HG03342 (cell line): ENCODE results near the gene PPP2CA.
"Not testable (repeated sequence)": the region's sequence is repeated elsewhere in the genome, so short reads cannot be mapped to it uniquely, and the experiment has no call there.

Experiments used
- ATAC-seq: cut with Tn5 transposase; IDR thresholded peaks from one replicate; pipeline ENCODE4 v1.9.1; 2021; ENCODE audit warnings: mild to moderate bottlenecking, moderate library complexity; ENCODE audit not compliant: unreplicated experiment

PPP2CA gene

GRCh38 chr5:134225780-134226440 is at the start of gene PPP2CA:
PPP2CA (minus strand) TSS chr5:134226073; CDS start chr5:134225861, 212 bp downstream.
- peak; percentile 80 for ATAC-seq

- no peak for ATAC-seq
Observed at GRCh38 chr5:134273642-134274395, 47.9 kb upstream of the PPP2CA start.

GRCh38 chr5:134271059-134271458 is 45.2 kb upstream of the PPP2CA start:
- no peak for ATAC-seq

- ATAC-seq, result no peak
Observed at GRCh38 chr5:134268919-134269318, 43.0 kb upstream of the PPP2CA start.

GRCh38 chr5:134268019-134268601 is 42.2 kb upstream of the PPP2CA start:
- no peak for ATAC-seq

GRCh38 chr5:134267366-134268018 is 41.6 kb upstream of the PPP2CA start:
- ATAC-seq, result no peak

- no peak for ATAC-seq
Observed at GRCh38 chr5:134263801-134264200, 37.9 kb upstream of the PPP2CA start.

- ATAC-seq, result not testable (repeated sequence)
Observed at GRCh38 chr5:134262629-134263028, 36.8 kb upstream of the PPP2CA start.

- no peak for ATAC-seq
Observed at GRCh38 chr5:134258896-134259295, 33.0 kb upstream of the PPP2CA start.

GRCh38 chr5:134257176-134257575 is 31.3 kb upstream of the PPP2CA start:
- no peak for ATAC-seq

DNA sequence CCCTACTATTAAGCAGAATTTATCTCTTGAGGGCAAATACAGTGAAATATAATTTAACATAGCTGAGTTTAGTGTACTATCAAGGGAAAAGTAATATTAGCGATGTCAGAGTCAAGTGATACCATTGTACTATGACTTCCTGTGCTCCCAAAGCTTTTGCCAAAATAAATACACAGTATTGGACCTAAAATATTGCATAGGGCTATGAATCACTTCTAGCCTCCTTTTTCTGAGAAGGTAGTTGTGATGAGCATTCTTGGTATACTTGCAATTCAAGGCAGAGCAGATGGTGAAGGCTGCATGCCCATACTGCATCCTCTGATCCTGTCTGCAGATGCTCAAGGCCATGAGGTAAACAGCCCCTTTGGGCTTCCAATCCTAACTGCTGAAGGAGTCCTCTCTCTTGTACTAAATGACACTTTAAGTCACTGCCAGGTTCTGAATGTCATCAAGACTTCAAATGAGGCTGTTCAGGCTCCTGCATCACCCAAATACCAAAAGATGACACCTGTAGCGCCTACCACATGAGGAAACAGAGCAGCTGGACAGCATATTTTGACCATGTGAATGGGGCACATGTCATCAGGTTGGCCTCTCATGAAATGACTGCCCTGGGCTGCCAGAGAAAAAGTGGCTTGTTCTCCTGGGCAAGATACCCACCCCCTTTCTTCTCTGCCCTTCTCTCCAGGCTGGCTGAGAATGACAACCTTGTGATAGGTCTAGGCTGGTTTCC is 29.7 kb upstream of the PPP2CA start:
- no peak for ATAC-seq

DNA sequence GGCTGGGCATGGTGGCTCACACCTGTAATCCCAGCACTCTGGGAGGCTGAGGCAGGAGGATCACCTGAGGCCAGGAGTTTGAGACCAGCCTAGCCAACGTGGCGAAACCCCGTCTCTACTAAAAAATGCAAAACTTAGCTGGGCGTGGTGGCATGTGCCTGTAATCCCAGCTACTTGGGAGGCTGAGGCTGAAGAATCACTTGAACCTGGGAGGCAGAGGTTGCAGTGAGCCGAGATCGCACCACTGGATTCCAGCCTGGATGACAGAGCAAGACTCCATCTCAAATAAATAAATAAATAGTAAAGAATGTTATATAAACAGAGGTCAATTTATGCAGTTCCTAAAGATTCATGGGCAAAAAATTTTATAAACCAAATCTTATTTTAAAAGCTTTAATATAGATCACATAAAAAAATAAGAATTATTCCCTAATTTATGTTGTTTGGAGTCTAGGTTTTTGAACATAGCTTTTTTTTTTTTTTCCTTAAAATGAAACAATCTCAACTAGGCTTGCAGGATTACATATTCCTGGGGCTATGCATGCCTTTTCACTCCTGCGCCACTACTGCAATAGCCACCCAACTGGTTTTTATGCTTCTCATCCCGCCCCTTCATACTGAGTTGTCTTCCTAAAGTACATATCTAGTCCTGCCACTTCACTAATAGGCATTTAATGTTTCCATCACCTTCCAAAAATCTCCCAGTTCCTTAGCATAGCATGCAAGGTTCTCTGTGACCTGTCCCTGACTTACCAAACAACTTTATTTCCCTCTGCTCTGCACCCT is 27.7 kb upstream of the PPP2CA start:
- not testable (repeated sequence) for ATAC-seq

- ATAC-seq, result no peak
Observed at GRCh38 chr5:134252671-134253070, 26.8 kb upstream of the PPP2CA start.

DNA sequence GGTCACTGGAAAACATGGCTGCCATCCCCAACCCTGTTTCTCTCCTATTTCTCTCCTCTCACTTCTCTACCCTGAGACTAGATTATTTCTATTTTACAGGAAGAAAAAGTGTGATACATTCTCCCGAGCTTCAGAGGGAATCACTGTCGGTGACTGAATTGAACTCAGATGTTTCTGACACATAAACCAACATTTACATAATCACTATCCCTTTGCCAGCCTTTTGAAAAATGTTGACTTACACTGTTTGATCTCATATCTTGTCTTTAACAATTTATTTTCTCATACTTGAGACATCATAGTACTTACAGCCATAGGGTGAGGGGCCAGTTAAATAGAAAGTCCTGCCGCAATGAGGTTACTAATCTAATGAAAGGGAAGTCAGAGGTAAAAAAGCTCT is 25.1 kb upstream of the PPP2CA start:
- ATAC-seq, result no peak

DNA sequence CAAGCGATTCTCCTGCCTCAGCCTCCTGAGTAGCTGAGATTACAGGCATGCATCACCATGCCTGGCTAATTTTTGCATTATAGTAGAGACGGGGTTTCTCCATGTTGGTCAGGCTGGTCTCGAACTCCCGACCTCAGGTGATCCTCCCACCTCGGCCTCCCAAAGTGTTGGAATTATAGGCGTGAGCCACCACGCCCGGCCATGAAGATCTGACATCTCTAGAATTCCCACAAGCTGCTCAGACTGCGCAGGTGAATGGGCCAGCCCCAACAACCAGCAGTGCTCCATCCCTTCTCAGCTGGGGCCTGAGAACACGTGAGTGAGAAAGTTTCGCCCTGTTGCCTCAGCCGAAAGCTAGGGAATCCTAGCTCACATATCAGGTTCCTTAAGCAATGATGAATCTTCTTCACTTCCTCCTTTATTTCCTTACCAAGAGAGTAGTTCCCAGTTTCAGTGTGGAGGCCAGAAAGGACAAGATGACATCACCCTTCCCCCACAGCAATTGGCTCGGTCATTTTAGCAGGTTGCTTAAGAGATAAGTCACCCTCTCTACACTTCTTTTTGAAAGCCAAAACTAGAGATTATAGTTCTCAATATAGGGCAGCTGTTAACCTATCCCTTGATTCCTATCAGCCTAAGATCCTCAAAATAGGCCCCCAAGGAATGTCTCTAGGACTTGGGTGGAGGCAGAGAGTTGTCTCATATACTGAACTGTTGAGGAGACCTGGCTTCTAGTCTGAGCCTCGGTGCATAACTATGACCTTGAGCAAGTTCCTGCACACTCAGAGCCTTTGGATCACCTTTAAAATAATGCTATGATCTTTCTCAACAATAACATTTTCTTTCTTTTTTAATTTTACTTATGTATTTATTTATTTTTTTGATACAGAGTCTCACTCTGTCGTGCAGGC is 23.9 kb upstream of the PPP2CA start:
- no peak for ATAC-seq

DNA sequence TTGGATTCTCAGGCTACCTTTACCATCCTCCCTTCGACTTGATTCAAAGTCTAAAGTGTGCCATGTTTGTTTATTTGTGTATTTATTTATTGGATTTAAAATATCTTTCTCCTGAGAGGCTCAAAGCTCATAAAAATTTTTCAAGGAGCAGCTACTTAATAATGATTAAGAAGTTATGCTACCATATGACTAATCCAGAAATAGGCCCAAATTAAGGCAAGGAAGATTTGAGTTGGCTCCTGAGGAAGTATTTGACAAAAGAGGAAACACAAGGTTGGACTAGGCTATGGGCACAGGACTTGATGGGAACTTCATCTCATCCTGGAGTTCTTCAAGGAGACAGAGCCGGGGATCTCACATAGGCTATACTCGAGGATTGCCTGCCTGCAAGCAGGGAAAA is 22.4 kb upstream of the PPP2CA start:
- ATAC-seq, result no peak

DNA sequence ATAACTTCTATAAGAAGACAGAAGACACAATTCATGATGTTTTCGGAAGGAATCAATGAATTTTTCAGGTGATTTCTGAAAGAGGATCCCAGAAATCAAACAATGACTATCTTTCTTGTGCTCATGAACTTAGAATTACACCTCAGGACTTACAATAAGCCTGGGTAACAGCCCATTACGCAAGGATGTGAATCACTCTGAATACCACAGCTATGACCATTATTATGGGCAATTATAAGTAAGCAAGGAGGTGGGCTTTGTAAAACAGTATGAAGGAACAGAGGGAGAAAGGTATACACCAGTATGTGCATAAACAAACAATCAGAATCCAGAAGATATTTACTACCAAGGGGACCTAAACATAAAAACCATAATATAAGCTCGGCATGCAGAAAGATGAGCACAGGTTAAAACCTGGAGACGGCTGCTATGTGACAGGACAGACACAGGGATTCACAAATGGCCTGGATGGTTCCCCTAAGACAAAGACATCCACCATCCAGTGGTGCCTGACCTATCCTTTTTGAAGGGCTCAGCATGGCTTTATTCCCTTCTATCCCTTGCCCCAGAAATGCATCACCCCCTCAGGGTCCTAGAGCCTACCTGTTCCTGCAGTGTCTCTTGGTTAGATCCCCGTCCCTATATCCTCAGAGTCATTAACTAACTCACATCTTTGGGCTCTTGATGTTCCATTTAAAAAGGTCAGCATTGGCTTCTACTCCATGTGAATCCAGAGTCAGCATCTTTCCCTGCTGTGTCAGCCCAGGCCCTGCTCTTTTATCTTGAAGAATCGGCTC is 21.8 kb upstream of the PPP2CA start:
- ATAC-seq, result no peak

DNA sequence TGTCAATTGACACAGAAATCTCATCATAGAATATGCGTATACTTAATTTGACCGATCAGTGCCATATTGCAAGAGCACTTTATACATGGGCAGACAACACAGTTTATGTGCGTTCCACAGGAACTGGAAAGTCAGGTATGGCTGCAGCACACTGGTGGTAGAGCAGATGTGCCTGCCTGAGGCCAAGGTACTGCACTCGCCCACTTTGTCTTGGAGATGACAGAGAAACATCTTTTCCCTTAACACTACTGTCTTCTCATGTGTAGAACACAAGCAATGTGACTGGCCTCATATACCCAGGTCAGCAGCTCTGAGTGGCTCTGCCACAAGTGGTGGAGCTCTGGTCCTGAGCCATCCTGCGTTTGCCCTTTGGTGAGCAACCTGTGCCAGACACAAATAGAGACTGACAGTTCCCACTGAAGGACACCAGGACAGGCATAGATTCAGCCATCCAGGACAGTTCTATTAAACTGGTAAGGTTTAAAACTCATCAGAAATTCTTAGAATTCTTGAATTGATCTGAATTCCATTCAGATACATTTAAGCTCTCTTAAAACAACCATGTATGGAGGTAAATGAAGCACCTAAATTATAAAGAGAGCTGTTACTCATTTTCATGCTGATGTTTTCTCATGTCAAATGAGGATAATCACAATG is 21.0 kb upstream of the PPP2CA start:
- no peak for ATAC-seq
